AG04450 (cell line): ENCODE data around the gene STK26. TPM values are rescaled to one million over a fixed set of nuclear protein-coding genes. Genes with fewer than 3 reads are reported as not detected.

Experiments
- CTCF ChIA-PET: fragments of 300-600, 350-600 bp; formaldehyde crosslinking; extraction: SDS; loops from one replicate; lab custom pipeline; 2022; ENCODE audit warnings: antibody characterized with exemption, inconsistent platforms; lab: Charles Lee
- POLR2A ChIA-PET: fragments of 350-600 bp; formaldehyde crosslinking; extraction: SDS; loops from one replicate; lab custom pipeline; 2021; ENCODE audit warnings: antibody characterized with exemption, inconsistent platforms; lab: Yijun Ruan, JAX
- DNase-seq: peaks from one replicate; pipeline ENCODE4 v3.0.0-alpha.2; 2011; ENCODE audit warnings: low read depth, low spot score
- H3K27ac ChIP-seq: one replicate; pipeline ENCODE4 v1.5.1; 2012; ENCODE audit warnings: low read depth, low read length, control low read depth
- H3K27me3 ChIP-seq: one replicate; pipeline ENCODE4 v1.6.0; 2012; ENCODE audit warnings: low read length; ENCODE audit not compliant: control insufficient read depth, insufficient read depth
- H3K4me3 ChIP-seq: 2 replicates; pipeline ENCODE4 v1.5.1; 2011; ENCODE audit warnings: mild to moderate bottlenecking, low read depth, low read length, control low read depth
- H3K9me3 ChIP-seq: 2 replicates; pipeline ENCODE4 v1.5.1; 2012; ENCODE audit warnings: low read length; ENCODE audit not compliant: control insufficient read depth, insufficient read depth
- polyA plus RNA-seq: library from polyadenylated mRNA; depleted of rRNA; stranded (reverse); fragments of >200 nt; gene quantifications from 2 replicates; pipeline ENCODE4 v1.2.3, GENCODE V29; 2011
- TF ChIP-seq, protein P1 (sequence below): IDR thresholded peaks from 2 replicates; pipeline ENCODE4 v1.5.1; 2011; ENCODE audit warnings: low read depth, low read length, control low read depth, inconsistent platforms

The STK26 gene
- polyA plus RNA-seq, 1 experiment: 0.61 TPM

DNA sequence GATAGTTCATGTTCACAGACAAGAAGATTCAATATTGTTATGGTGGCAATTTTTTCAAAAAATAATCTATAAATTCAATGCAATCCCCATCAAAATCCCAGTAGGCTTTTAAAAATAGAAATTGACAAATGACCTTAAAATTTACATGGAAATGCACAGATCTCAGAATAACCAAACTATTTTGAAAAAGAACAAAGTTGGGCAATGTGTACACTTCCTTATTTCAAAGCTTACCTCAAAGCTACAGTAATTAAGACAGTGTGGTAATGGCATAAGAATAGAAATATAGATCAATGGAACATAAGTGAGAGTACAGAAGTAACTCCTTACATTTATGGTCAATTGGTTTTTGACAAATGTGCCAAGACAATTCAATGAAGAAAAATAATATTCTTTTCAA lies 65.8 kb downstream of the STK26 start:
- CTCF ChIA-PET: interaction anchor here (1.3 kb wide), 1 partner anchor 130 kb away, joined by 3 read pairs; the partner anchor contains the start of gene RAP2C
- Histone ChIP-seq H3K27me3 (no peaks in the 10 kb centered on the region), H3K9me3 (no peaks in the 10 kb centered on the region), H3K4me3 (no peak overlapping the region), H3K27ac (no peak overlapping the region)
- POLR2A ChIA-PET: no interaction called here
- TF ChIP-seq, protein P1, sequence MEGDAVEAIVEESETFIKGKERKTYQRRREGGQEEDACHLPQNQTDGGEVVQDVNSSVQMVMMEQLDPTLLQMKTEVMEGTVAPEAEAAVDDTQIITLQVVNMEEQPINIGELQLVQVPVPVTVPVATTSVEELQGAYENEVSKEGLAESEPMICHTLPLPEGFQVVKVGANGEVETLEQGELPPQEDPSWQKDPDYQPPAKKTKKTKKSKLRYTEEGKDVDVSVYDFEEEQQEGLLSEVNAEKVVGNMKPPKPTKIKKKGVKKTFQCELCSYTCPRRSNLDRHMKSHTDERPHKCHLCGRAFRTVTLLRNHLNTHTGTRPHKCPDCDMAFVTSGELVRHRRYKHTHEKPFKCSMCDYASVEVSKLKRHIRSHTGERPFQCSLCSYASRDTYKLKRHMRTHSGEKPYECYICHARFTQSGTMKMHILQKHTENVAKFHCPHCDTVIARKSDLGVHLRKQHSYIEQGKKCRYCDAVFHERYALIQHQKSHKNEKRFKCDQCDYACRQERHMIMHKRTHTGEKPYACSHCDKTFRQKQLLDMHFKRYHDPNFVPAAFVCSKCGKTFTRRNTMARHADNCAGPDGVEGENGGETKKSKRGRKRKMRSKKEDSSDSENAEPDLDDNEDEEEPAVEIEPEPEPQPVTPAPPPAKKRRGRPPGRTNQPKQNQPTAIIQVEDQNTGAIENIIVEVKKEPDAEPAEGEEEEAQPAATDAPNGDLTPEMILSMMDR: no peak
- no peak for DNase-seq

GRCh38 chrX:132090403-132091159 lies 67.5 kb downstream of the STK26 start:
- ChIA-PET CTCF (interaction anchor here (0.6 kb wide), 1 partner anchor 129 kb away, joined by 3 read pairs; no protein-coding TSS in a partner anchor), POLR2A (no interaction called here)
- TF ChIP-seq, protein P1: no peak

DNA sequence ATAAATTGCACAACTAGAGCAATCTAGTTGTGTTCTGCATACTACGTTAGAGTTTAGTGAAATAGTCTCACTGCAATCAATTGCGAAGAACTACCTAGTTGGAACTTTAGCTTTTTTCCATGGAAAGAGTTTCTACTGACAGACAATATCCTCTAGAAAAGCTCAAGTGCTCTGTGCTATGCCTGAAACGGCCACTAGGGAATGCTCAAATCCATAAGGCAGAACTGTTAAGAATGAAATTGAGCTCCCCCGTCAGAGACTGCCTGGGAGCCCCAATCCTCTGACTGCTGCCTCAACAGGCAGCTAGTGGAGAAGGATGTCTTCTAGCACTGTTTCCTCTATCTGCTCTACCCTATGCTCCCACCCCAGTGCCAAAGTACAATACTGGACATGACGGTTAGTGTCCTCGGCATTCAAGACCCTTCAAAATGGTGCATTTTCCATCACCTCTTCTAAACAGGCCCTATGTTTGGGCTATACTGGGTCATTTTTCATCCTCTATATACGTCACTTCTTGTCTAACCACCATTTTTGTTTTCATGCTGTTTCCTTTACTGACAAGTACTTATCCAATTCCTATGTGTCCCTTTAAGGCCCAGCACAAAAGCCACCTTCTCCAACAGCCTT lies 69.5 kb downstream of the STK26 start:
- Histone ChIP-seq H3K27ac (no peak overlapping the region), H3K27me3 (no peaks in the 10 kb centered on the region), H3K9me3 (no peaks in the 10 kb centered on the region), H3K4me3 (no peak overlapping the region)
- DNase-seq: peak; percentile 2
- POLR2A ChIA-PET: interaction anchor here (1.0 kb wide), 1 partner anchor 127 kb away, joined by 3 read pairs; the partner anchor contains the start of gene RAP2C
- CTCF ChIA-PET: interaction anchor here (0.5 to 2.6 kb wide), 21 partner anchors 10 to 539 kb away, joined by 3 to 55 read pairs (median 5); partner anchors contain the start of gene RAP2C
- TF ChIP-seq, protein P1: peak; percentile 69

More at GRCh38 chrX:132090403-132091159, 67.5 kb downstream of the STK26 start:
- Histone ChIP-seq H3K27ac (no peak overlapping the region), H3K27me3 (no peaks in the 10 kb centered on the region), H3K9me3 (no peaks in the 10 kb centered on the region), H3K4me3 (no peak overlapping the region)
- DNase-seq: no peak

GRCh38 chrX:132093239-132093860 lies 70.2 kb downstream of the STK26 start:
- Histone ChIP-seq H3K9me3 (no peaks in the 10 kb centered on the region), H3K27ac (no peak overlapping the region), H3K27me3 (no peaks in the 10 kb centered on the region), H3K4me3 (no peak overlapping the region)
- CTCF ChIA-PET: interaction anchor here (0.8 to 2.6 kb wide), 4 partner anchors 9 to 536 kb away, joined by 3 to 13 read pairs (median 4); no protein-coding TSS in a partner anchor
- TF ChIP-seq, protein P1: no peak
- POLR2A ChIA-PET: no interaction called here
- DNase-seq: no peak
